GM20000 (cell line): Measurements from ENCODE around the gene NDUFS4.
"Not testable (repeated sequence)": the region's sequence is repeated elsewhere in the genome, so short reads cannot be mapped to it uniquely, and the experiment has no call there.

Experiments used
- DNase-seq: peaks from one replicate; pipeline ENCODE4 v3.0.0; 2012; ENCODE audit warnings: low spot score
- TF ChIP-seq, protein P1 (sequence below): IDR thresholded peaks from 2 replicates; pipeline ENCODE4 v1.5.1; 2012; ENCODE audit warnings: mild to moderate bottlenecking, control low read depth; ENCODE audit errors: extremely low read depth, missing control alignments

NDUFS4 gene

GRCh38 chr5:53543401-53543800 lies 17.0 kb upstream of the NDUFS4 start:
- DNase-seq = no peak
- TF ChIP-seq, protein P1, sequence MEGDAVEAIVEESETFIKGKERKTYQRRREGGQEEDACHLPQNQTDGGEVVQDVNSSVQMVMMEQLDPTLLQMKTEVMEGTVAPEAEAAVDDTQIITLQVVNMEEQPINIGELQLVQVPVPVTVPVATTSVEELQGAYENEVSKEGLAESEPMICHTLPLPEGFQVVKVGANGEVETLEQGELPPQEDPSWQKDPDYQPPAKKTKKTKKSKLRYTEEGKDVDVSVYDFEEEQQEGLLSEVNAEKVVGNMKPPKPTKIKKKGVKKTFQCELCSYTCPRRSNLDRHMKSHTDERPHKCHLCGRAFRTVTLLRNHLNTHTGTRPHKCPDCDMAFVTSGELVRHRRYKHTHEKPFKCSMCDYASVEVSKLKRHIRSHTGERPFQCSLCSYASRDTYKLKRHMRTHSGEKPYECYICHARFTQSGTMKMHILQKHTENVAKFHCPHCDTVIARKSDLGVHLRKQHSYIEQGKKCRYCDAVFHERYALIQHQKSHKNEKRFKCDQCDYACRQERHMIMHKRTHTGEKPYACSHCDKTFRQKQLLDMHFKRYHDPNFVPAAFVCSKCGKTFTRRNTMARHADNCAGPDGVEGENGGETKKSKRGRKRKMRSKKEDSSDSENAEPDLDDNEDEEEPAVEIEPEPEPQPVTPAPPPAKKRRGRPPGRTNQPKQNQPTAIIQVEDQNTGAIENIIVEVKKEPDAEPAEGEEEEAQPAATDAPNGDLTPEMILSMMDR = no peak

DNA sequence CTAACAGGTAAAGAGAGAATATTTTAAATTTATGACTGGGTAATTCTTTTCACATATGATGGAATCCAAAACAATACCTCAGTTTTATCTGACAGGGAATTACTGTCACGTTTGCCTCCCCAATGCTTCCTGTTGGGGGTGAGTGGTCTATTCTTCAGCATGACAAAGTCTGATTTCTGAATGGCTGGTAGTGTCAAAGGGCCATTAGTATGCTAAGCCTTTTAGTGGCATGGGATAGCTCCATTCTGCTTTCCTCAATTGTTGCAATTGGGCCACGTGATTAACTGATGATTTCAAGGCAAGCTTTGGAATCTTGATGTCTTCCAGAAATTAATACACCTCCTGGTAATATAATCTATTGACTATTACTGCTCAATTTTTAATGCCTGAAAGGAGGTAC lies 14.7 kb upstream of the NDUFS4 start:
- TF ChIP-seq, protein P1 = no peak
- no peak for DNase-seq

DNA sequence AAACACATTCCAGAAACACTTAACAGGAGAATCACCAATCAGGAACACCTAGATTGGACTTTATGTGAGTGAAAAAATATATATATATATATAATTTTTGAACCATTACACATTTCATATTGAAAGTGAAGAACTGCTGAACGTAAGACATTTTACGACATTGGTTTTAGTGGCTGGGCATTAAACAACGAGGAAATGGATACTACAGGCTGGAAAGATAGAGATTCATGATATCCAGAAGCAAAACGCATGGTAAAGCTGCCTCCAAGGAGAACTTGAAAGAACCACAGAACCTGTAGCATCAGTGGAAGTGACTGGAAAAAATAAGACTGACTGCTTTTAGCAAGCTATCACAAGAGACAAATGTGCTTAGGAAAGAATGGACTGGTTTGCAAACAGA lies 13.2 kb upstream of the NDUFS4 start:
- DNase-seq = no peak
- TF ChIP-seq, protein P1 = no peak

DNA sequence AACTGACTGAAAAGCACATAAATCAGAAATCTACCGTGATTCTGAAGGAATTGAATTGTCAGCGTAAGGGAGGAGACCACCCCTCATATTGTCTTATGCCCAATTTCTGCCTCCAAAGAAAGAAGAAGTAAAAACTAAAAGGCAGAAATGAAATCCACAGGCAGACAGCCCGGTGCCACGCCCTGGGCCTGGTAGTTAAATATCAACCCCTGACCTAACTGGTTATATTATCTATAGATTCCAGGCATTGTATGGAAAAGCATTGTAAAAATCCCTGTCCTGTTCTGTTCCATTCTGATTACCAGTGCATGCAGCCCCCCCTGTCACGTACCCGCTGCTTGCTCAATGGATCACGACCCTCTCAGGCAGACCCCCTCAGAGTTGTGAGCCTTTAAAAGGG lies 11.9 kb upstream of the NDUFS4 start:
- DNase-seq = not testable (repeated sequence)

DNA sequence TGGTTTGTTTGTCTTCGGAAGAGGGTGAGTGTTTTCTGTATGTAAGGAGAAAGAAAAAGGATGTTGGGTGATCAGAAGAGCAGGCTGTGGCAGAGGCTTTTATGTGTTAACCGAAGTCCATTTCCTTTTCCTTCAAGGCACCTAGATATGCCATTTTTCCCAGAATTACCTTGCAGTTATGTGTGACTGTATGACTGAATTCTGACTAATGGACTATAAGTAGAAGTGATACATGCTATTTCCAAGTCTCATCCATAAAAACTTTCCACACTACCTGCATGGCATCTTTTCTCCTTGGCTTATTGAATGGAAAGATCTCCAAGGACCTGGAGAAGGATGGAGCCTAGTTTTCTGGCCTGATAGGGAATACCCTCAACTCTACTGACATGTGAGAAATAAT lies 10.6 kb upstream of the NDUFS4 start:
- TF ChIP-seq, protein P1 = no peak
- no peak for DNase-seq

GRCh38 chr5:53552561-53552960 lies 7.9 kb upstream of the NDUFS4 start:
- TF ChIP-seq, protein P1 = no peak
- no peak for DNase-seq

DNA sequence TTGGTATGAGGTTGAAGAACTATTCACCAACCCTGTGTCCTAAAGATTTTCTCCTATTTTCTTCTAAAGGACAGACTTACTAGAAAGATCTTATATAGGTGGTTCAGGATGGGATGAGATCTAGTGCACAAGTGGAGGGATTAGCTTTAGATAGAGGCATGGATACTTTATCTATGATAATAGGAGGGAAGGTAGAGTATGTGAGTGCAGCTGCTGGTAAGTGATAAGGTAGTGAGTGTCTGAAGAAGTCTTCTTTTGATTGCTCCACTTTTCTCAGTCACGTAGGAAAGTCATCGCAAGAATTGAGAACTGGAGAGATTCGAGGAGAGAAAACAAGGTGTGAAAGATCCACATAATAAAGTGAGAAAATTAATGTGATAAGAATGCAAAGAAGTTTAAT lies 6.0 kb upstream of the NDUFS4 start:
- DNase-seq = no peak
- TF ChIP-seq, protein P1 = no peak

DNA sequence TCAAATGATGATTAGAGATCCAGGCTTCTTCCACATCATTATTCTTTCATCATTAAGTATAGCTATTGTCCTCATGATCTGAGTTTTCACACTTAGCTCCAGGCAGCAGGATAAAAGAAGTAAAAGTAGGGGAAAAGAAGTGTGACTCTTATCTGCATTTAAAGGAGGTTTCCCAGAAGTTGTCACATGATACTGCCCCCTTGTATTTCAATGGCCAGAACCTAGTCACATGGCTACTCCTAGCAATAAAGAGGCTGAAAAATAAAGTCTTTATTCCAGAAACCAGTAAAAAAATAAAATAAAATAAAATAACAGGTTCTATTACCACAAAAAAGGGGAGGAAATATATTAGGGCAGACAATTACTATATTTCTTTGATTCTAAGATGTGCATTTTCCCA lies 5.3 kb upstream of the NDUFS4 start:
- DNase-seq = no peak
- TF ChIP-seq, protein P1 = no peak
